ENCODE results near the gene HPS6. TPM values are rescaled to one million over a fixed set of nuclear protein-coding genes. Genes with fewer than 3 reads are reported as not detected.
A peak's percentile ranks its signal among the peaks of the same experiment; 100 is the strongest.

HPS6 gene
- total RNA-seq, 1 donor = 31.5 TPM

DNA sequence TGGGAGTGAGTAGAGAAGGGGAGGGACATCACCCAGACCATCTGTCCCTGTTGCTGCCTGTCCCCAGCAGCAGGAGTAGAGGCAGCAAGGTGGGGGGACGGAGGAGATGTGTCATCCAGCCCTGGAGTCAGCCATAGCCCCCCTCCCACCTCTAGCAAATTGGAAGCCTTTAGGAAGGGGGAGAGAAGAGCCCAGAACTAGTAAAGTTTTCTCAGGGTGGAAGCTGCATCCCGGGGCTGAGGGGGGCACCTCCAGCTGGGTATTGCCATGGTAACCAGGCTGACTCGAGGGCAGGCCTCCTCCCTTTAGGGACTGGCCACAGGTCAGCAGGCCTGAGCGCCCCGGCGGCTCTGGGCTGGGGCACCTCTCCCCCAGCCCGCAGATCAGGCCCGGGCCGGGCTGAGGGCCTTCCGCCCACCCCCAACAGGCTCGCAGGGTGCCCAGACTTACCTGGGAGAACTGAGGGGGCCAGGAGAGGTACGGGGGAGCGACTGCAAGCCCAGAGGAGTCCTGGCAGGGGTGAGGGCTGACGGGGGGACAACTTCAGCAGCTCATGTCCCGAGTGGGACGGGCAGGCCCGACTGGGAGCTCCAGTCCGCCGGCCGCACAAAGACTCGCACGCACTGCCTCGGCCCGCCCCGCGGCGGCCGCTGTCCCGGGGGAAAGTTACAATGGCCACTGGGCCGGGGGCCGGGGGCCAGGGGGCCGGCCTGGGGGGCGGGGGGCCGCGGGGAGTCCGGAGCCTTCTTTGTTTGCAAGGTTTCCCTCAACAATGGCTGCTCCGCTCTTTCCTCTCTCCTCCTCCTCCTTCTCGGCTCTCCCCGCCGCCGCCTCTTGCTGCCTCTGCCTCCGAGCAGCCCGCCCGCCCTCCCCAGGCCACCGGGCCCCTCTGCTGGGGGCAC lies 49.1 kb downstream of the HPS6 start:
- peak overlapping the region; percentile 56 for H2AFZ ChIP-seq (ENCODE audit: low read length)
- TF ChIP-seq, protein P1, sequence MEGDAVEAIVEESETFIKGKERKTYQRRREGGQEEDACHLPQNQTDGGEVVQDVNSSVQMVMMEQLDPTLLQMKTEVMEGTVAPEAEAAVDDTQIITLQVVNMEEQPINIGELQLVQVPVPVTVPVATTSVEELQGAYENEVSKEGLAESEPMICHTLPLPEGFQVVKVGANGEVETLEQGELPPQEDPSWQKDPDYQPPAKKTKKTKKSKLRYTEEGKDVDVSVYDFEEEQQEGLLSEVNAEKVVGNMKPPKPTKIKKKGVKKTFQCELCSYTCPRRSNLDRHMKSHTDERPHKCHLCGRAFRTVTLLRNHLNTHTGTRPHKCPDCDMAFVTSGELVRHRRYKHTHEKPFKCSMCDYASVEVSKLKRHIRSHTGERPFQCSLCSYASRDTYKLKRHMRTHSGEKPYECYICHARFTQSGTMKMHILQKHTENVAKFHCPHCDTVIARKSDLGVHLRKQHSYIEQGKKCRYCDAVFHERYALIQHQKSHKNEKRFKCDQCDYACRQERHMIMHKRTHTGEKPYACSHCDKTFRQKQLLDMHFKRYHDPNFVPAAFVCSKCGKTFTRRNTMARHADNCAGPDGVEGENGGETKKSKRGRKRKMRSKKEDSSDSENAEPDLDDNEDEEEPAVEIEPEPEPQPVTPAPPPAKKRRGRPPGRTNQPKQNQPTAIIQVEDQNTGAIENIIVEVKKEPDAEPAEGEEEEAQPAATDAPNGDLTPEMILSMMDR (IDR thresholded peaks at IDR 0.05; ENCODE audit: extremely low read depth, low read depth, low read length) = no peak
- peak overlapping the region; percentile 97 for H3K4me2 ChIP-seq (ENCODE audit: insufficient read depth, low read length)
- peaks cover 55% of the 10 kb centered on the region for H3K4me1 ChIP-seq (ENCODE audit: insufficient read depth, low read length)
- peaks cover 84% of the 10 kb centered on the region for H3K79me2 ChIP-seq (ENCODE audit: insufficient read depth, low read length)
- peak overlapping the region; percentile 88 for H3K4me3 ChIP-seq (ENCODE audit: insufficient read depth, low read length)
- no peaks in the 10 kb centered on the region for H3K9me3 ChIP-seq (ENCODE audit: low read depth, low read length)
- peaks cover 24% of the 10 kb centered on the region for H3K36me3 ChIP-seq (ENCODE audit: insufficient read depth, low read length)
- peak; percentile 92 for DNase-seq (ENCODE audit: insufficient read length, low spot score, missing footprints)
- H3K27me3 ChIP-seq (ENCODE audit: insufficient read depth, low read length) = no peaks in the 10 kb centered on the region
- H3K27ac ChIP-seq (ENCODE audit: low read depth, low read length) = peak overlapping the region; percentile 73
- H4K20me1 ChIP-seq (ENCODE audit: insufficient read depth, low read length) = peaks cover 50% of the 10 kb centered on the region

DNA sequence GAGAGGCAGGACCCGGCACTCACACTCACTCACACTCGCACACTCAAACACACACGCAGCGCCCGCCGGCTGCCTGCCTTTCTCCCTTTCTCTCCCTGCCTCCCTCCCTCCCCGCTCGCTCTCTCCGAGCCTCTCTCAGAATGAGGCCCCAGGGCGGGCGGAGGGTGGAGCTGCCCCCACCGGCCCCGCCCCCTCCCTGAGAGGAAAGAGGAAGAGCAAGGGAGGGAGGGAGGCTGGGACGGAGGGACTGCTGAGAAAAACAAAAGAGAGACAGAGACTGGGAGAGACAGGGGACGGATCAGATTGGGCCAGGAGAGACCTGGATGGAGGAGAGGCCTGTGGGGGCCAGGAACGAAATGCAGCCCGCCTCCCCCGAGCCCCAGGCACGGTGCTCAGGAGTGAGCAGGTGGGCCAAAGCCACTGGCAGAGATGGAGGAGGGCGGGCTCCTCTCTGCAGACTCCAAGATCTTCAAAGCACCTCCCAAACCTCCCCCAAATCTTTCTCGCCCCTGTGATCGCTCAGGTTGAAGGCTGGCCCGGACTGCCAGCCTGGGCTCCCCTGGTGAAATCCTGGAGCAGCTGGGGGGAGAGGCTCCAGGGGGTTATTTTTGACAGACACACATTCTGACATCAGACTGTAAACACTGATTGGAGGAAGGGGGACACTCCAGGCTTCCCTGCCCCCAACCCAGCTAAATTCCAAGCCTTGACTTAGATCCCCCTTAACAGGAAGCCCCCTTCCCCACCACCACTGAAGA lies 49.9 kb downstream of the HPS6 start:
- Histone ChIP-seq H2AFZ (ENCODE audit: low read length) (peak overlapping the region; percentile 82), H3K4me3 (ENCODE audit: insufficient read depth, low read length) (peak overlapping the region; percentile 88), H3K79me2 (ENCODE audit: insufficient read depth, low read length) (peaks cover 90% of the 10 kb centered on the region), H3K36me3 (ENCODE audit: insufficient read depth, low read length) (peaks cover 16% of the 10 kb centered on the region), H3K9me3 (ENCODE audit: low read depth, low read length) (no peaks in the 10 kb centered on the region), H3K4me2 (ENCODE audit: insufficient read depth, low read length) (peak overlapping the region; percentile 81), H3K27ac (ENCODE audit: low read depth, low read length) (peak overlapping the region; percentile 50), H4K20me1 (ENCODE audit: insufficient read depth, low read length) (peaks cover 43% of the 10 kb centered on the region), H3K4me1 (ENCODE audit: insufficient read depth, low read length) (peaks cover 60% of the 10 kb centered on the region), H3K27me3 (ENCODE audit: insufficient read depth, low read length) (no peaks in the 10 kb centered on the region)
- DNase-seq (ENCODE audit: insufficient read length, low spot score, missing footprints) = peak; percentile 99
- TF ChIP-seq, protein P1 (IDR thresholded peaks at IDR 0.05; ENCODE audit: extremely low read depth, low read depth, low read length) = no peak

DNA sequence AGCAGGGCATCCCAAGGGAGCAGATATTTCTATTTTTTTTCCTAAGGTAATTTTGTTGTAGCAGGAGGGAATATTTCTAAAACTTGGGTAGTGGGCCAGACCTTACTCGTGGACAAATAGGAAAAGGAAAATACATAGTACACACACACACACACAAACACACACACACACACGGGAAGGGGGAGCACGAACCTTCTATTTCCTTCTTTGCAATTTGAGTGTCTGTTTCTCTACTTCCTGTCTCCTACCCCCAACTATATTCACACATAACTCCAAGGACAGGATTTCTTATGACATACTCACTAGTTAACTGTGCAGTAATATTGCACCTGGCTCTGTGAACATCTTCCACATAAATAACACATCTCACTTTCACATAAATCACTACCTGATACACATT lies 50.6 kb downstream of the HPS6 start:
- Histone ChIP-seq H3K4me3 (ENCODE audit: insufficient read depth, low read length) (no peak overlapping the region), H3K9me3 (ENCODE audit: low read depth, low read length) (no peaks in the 10 kb centered on the region), H3K27me3 (ENCODE audit: insufficient read depth, low read length) (no peaks in the 10 kb centered on the region), H3K4me2 (ENCODE audit: insufficient read depth, low read length) (peak overlapping the region; percentile 81), H2AFZ (ENCODE audit: low read length) (no peak overlapping the region), H3K79me2 (ENCODE audit: insufficient read depth, low read length) (peaks cover 84% of the 10 kb centered on the region), H3K4me1 (ENCODE audit: insufficient read depth, low read length) (peaks cover 61% of the 10 kb centered on the region), H3K36me3 (ENCODE audit: insufficient read depth, low read length) (peaks cover 8% of the 10 kb centered on the region), H3K27ac (ENCODE audit: low read depth, low read length) (no peak overlapping the region), H4K20me1 (ENCODE audit: insufficient read depth, low read length) (peaks cover 36% of the 10 kb centered on the region)
- TF ChIP-seq, protein P1 (IDR thresholded peaks at IDR 0.05; ENCODE audit: extremely low read depth, low read depth, low read length) = no peak
- DNase-seq (ENCODE audit: insufficient read length, low spot score, missing footprints) = peak; percentile 68

- Histone ChIP-seq H3K4me2 (ENCODE audit: insufficient read depth, low read length) (peak overlapping the region; percentile 96), H3K27me3 (ENCODE audit: insufficient read depth, low read length) (no peaks in the 10 kb centered on the region), H3K4me3 (ENCODE audit: insufficient read depth, low read length) (no peak overlapping the region), H4K20me1 (ENCODE audit: insufficient read depth, low read length) (peaks cover 28% of the 10 kb centered on the region), H3K36me3 (ENCODE audit: insufficient read depth, low read length) (no peaks in the 10 kb centered on the region), H3K4me1 (ENCODE audit: insufficient read depth, low read length) (peaks cover 70% of the 10 kb centered on the region), H3K9me3 (ENCODE audit: low read depth, low read length) (no peaks in the 10 kb centered on the region), H3K27ac (ENCODE audit: low read depth, low read length) (peak overlapping the region; percentile 74), H3K79me2 (ENCODE audit: insufficient read depth, low read length) (peaks cover 75% of the 10 kb centered on the region), H2AFZ (ENCODE audit: low read length) (no peak overlapping the region)
- no peak for DNase-seq (ENCODE audit: insufficient read length, low spot score, missing footprints)
- TF ChIP-seq, protein P1 (IDR thresholded peaks at IDR 0.05; ENCODE audit: extremely low read depth, low read depth, low read length) = no peak
These were observed 51.5 kb downstream of the HPS6 start for GRCh38 chr10:102116656-102117055.

All from osteoblast (primary cell).